ENCODE results near the gene NR1H3.

The NR1H3 gene

GRCh38 chr11:47270331-47271271 lies 12.8 kb downstream of the NR1H3 start:
- DNase-seq = peak; percentile 63

GRCh38 chr11:47271328-47271727 lies 13.5 kb downstream of the NR1H3 start:
- no peak for DNase-seq

- DNase-seq = no peak
Observed at GRCh38 chr11:47271961-47272661, 14.3 kb downstream of the NR1H3 start.

- no peak for DNase-seq
Observed at GRCh38 chr11:47272706-47273105, 14.9 kb downstream of the NR1H3 start.

GRCh38 chr11:47274495-47275235 lies 16.9 kb downstream of the NR1H3 start:
- no peak for DNase-seq

GRCh38 chr11:47276923-47277322 lies 19.1 kb downstream of the NR1H3 start:
- no peak for DNase-seq

GRCh38 chr11:47278058-47278457 lies 20.3 kb downstream of the NR1H3 start:
- no peak for DNase-seq

GRCh38 chr11:47278769-47279168 lies 21.0 kb downstream of the NR1H3 start:
- DNase-seq = no peak

- DNase-seq = no peak
Observed at GRCh38 chr11:47280099-47280498, 22.3 kb downstream of the NR1H3 start.

GRCh38 chr11:47280860-47281259 lies 23.1 kb downstream of the NR1H3 start:
- DNase-seq = no peak

- DNase-seq = no peak
Observed at GRCh38 chr11:47282462-47282861, 24.7 kb downstream of the NR1H3 start.

GRCh38 chr11:47284151-47284550 lies 26.4 kb downstream of the NR1H3 start:
- no peak for DNase-seq

GRCh38 chr11:47285969-47286770 lies 28.4 kb downstream of the NR1H3 start:
- DNase-seq = no peak

GRCh38 chr11:47288066-47288465 lies 30.3 kb downstream of the NR1H3 start:
- DNase-seq = no peak

- DNase-seq = no peak
Observed at GRCh38 chr11:47289856-47290255, 32.1 kb downstream of the NR1H3 start.

- no peak for DNase-seq
Observed at GRCh38 chr11:47295385-47295784, 37.6 kb downstream of the NR1H3 start.

- no peak for DNase-seq
Observed at GRCh38 chr11:47296045-47296444, 38.2 kb downstream of the NR1H3 start.

- DNase-seq = no peak
Observed at GRCh38 chr11:47299078-47299477, 41.3 kb downstream of the NR1H3 start.

GRCh38 chr11:47302853-47303252 lies 45.1 kb downstream of the NR1H3 start:
- DNase-seq = no peak

- DNase-seq = no peak
Observed at GRCh38 chr11:47305734-47306483, 48.1 kb downstream of the NR1H3 start.

- DNase-seq = no peak
Observed at GRCh38 chr11:47306484-47306844, 48.7 kb downstream of the NR1H3 start.

All from fibroblast of skin of right biceps (primary cell).